DND-41 (cell line): ENCODE measurements around the gene AXIN1.

Experiments used
- EZH2 ChIP-seq: IDR thresholded peaks from 3 replicates; pipeline ENCODE4 v1.6.1; 2012; ENCODE audit warnings: borderline replicate concordance, low read depth, mild to moderate bottlenecking, moderate library complexity, low read length, inconsistent platforms; ENCODE audit not compliant: severe bottlenecking
- TF ChIP-seq, protein P1 (sequence below): IDR thresholded peaks from 2 replicates; pipeline ENCODE4 v1.5.1; 2012; ENCODE audit warnings: borderline replicate concordance, low read length, moderate library complexity, mild to moderate bottlenecking; ENCODE audit not compliant: poor library complexity, severe bottlenecking; ENCODE audit errors: extremely low read depth

DNA sequence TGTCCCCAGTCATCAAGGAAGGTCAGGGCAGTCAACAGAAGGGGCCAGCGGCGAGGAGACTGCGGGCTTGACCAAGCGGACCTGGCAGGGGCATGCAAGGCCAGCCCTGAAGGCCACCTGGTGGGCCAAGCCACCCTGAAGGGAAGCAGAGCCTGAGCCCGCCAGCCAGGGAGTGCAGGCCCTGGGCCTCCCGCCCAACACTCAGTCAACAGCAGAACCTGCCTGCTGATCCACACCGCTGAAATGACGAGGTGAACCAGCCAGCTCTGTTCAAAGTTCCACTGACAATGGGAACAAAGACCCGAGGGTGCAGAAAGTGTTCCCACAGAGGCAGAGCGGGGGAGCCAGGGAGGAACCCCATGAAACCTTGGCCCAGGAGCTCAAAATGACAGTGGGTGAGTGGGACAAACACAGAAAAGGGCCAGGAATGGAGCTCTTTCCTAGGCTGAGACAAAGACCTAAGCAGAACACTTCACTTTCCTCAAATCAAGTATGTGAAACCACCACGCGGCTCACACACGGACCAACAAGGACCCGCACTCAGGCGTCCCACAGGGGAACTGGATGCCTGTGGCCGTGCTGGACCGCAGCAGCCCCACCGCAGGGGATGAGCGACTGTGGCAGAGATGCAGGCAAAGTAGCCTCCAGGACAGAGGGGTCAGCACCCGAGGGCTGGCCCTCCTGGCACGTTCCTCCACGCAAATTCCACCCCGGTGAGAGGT lies 12.0 kb downstream of the AXIN1 start:
- TF ChIP-seq, protein P1, sequence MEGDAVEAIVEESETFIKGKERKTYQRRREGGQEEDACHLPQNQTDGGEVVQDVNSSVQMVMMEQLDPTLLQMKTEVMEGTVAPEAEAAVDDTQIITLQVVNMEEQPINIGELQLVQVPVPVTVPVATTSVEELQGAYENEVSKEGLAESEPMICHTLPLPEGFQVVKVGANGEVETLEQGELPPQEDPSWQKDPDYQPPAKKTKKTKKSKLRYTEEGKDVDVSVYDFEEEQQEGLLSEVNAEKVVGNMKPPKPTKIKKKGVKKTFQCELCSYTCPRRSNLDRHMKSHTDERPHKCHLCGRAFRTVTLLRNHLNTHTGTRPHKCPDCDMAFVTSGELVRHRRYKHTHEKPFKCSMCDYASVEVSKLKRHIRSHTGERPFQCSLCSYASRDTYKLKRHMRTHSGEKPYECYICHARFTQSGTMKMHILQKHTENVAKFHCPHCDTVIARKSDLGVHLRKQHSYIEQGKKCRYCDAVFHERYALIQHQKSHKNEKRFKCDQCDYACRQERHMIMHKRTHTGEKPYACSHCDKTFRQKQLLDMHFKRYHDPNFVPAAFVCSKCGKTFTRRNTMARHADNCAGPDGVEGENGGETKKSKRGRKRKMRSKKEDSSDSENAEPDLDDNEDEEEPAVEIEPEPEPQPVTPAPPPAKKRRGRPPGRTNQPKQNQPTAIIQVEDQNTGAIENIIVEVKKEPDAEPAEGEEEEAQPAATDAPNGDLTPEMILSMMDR: no peak
- no peak for TF ChIP-seq EZH2
